K562 (cell line): ENCODE measurements around the gene RAP1GDS1. TPM values are rescaled to one million over a fixed set of nuclear protein-coding genes. Genes with fewer than 3 reads are reported as not detected.

Experiments used
- ATAC-seq: fragments of 200-7000 bp; cut with Tn5 transposase; 3 replicates; pipeline ENCODE4 v1.9.1; 2020; ENCODE audit warnings: moderate library complexity
- BruUV-seq: library from RNA; stranded (reverse); fragments of 400-500 nt; replicated peaks from 2 replicates; lab custom pipeline; 2021; lab: Mats Ljungman, UMichigan
- CTCF ChIA-PET: fragments of 300-600 bp; formaldehyde crosslinking; extraction: SDS; loops from one replicate; lab custom pipeline; 2021; ENCODE audit warnings: low intra/inter-chr PET ratio; lab: Yijun Ruan, JAX
- POLR2A ChIA-PET: fragments of 300-600, 350-650 bp; sonication (Branson Sonifier 250); formaldehyde crosslinking; extraction: SDS; loops from one replicate; lab custom pipeline; 2021; ENCODE audit warnings: antibody characterized with exemption, inconsistent platforms; lab: Yijun Ruan, JAX
- DNase-seq, 4 experiments: peaks; one replicate each; pipeline versions ENCODE4 v3.0.0 to v3.0.0-alpha.2; 2011 to 2018; ENCODE audit warnings: low spot score in 3 of 4, mixed read lengths in 3 of 4; ENCODE audit errors: extremely low read depth in 1 of 4
- FAIRE-seq: peaks from 2 replicates; lab custom pipeline; 2011; peaks lifted over from hg19 to GRCh38; lab: Jason Lieb, UNC
- H2AFZ ChIP-seq: 2 replicates; pipeline ENCODE4 v1.6.0; 2011; ENCODE audit warnings: low read depth, low read length, control low read depth, inconsistent platforms
- H3K27ac ChIP-seq: fragments of 200-600 bp; 3 replicates; pipeline ENCODE4 v1.8.0; 2011; ENCODE audit warnings: low read depth, mild to moderate bottlenecking, control low read depth, inconsistent platforms, low read length, moderate library complexity, mixed read lengths; ENCODE audit errors: extremely low read depth
- H3K27me3 ChIP-seq, 2 experiments: fragments of 300-600 bp in 1 of 2; 2 replicates in 1 of 2; 3 replicates in 1 of 2; pipeline versions ENCODE4 v1.6.0 to v1.8.0; 2011; ENCODE audit warnings: inconsistent platforms in 2 of 2, low read length in 2 of 2, mild to moderate bottlenecking in 1 of 2, mixed read lengths in 1 of 2, moderate library complexity in 1 of 2; ENCODE audit not compliant: control insufficient read depth in 2 of 2, insufficient read depth in 2 of 2
- H3K36me3 ChIP-seq: fragments of 300-600 bp; 3 replicates; pipeline ENCODE4 v1.8.0; 2011; ENCODE audit warnings: mild to moderate bottlenecking, low read length, inconsistent platforms; ENCODE audit not compliant: control insufficient read depth, insufficient read depth
- H3K4me1 ChIP-seq, 2 experiments: fragments of 200-600 bp in 1 of 2; replicated peaks in 1 of 2; 2 replicates in 1 of 2; 3 replicates in 1 of 2; pipeline versions ENCODE4 v1.5.1 to v1.8.0; 2011; ENCODE audit warnings: inconsistent platforms in 2 of 2, low read length in 2 of 2, mild to moderate bottlenecking in 1 of 2, mixed read lengths in 1 of 2, moderate library complexity in 1 of 2; ENCODE audit not compliant: control insufficient read depth in 2 of 2, insufficient read depth in 2 of 2
- H3K4me2 ChIP-seq: 2 replicates; pipeline ENCODE4 v1.6.1; 2011; ENCODE audit warnings: low read length, control low read depth, inconsistent platforms, mixed read lengths; ENCODE audit not compliant: insufficient read depth
- H3K4me3 ChIP-seq: fragments of 200-600 bp; sonication (generic), shearing (Covaris generic); 2 replicates; pipeline ENCODE4 v1.5.1; 2016; ENCODE audit warnings: control low read depth, inconsistent platforms
- H3K79me2 ChIP-seq: fragments of 200-600 bp; 3 replicates; pipeline ENCODE4 v1.8.0; 2011; ENCODE audit warnings: low read length, inconsistent platforms; ENCODE audit not compliant: control insufficient read depth, insufficient read depth
- H3K9ac ChIP-seq, 2 experiments: 2 replicates each; pipeline versions ENCODE4 v1.6.0 to v1.6.1; 2011; ENCODE audit warnings: low read depth in 2 of 2, low read length in 2 of 2, control low read depth in 1 of 2, inconsistent platforms in 1 of 2, mild to moderate bottlenecking in 1 of 2, mixed read lengths in 1 of 2; ENCODE audit not compliant: insufficient read depth in 1 of 2
- H3K9me1 ChIP-seq: one replicate; pipeline ENCODE4 v1.6.0; 2011; ENCODE audit warnings: inconsistent platforms, mild to moderate bottlenecking, low read length, moderate library complexity; ENCODE audit not compliant: control insufficient read depth, insufficient read depth
- H3K9me3 ChIP-seq: replicated peaks from 2 replicates; pipeline ENCODE4 v1.5.1; 2011; ENCODE audit warnings: low read depth, low read length, inconsistent platforms; ENCODE audit not compliant: control insufficient read depth, insufficient read depth
- H4K20me1 ChIP-seq: replicated peaks from 2 replicates; pipeline ENCODE4 v1.6.1; 2011; ENCODE audit warnings: low read length, inconsistent platforms, mixed read lengths; ENCODE audit not compliant: control insufficient read depth, insufficient read depth
- FOXP4 ChIP-seq: sonication (generic); formaldehyde crosslinking; IDR thresholded peaks from 2 replicates; pipeline ENCODE4 v1.8.0; 2022; ENCODE audit warnings: mild to moderate bottlenecking, missing genetic modification reagents, borderline replicate concordance
- FUS ChIP-seq: fragments of 200-400 bp; formaldehyde crosslinking; optimal IDR thresholded peaks from 2 replicates; pipeline ENCODE3; 2017; ENCODE audit warnings: low read depth, low read length
- MAFG ChIP-seq: fragments of 450-650 bp; conservative IDR thresholded peaks from 2 replicates; pipeline ENCODE4 v1.6.1; 2016; ENCODE audit warnings: missing genetic modification characterization, missing compliant biosample characterization
- POLR2G ChIP-seq: fragments of 200-400 bp; formaldehyde crosslinking; IDR thresholded peaks from 2 replicates; pipeline ENCODE4 v1.6.1; 2017; ENCODE audit warnings: low read depth, mild to moderate bottlenecking, antibody characterized with exemption, low read length, moderate library complexity
- RB1 ChIP-seq: fragments of 450-650 bp; IDR thresholded peaks from 2 replicates; pipeline ENCODE4 v1.6.1; 2017; ENCODE audit warnings: low read depth, mild to moderate bottlenecking
- SNIP1 ChIP-seq: fragments of 450-650 bp; IDR thresholded peaks from 2 replicates; pipeline ENCODE4 v1.7.1; 2017; ENCODE audit warnings: low read depth, mild to moderate bottlenecking
- ZNF184 ChIP-seq: sonication (generic); formaldehyde crosslinking; IDR thresholded peaks from 2 replicates; pipeline ENCODE4 v1.5.0; 2020; ENCODE audit warnings: missing genetic modification reagents
- ZNF263 ChIP-seq: sonication (generic); formaldehyde crosslinking; IDR thresholded peaks from 2 replicates; pipeline ENCODE4 v1.8.0; 2022; ENCODE audit warnings: mild to moderate bottlenecking, missing genetic modification reagents, borderline replicate concordance
- ZNF431 ChIP-seq: sonication (generic); formaldehyde crosslinking; IDR thresholded peaks from 2 replicates; pipeline ENCODE4 v1.8.0; 2022; ENCODE audit warnings: mild to moderate bottlenecking, missing genetic modification reagents
- WGBS: fragments of 100-300 bp; shearing (Covaris generic); methylation state at CpG from one replicate; pipeline ENCODE4 v1.1.6; 2016; ENCODE audit warnings: low coverage, mixed read lengths; ENCODE audit not compliant: insufficient coverage; ENCODE audit errors: missing lambda C conversion rate; 5-methylcytosine and 5-hydroxymethylcytosine counted together
- in situ Hi-C: fragments of 300-500 bp; cut with MboI; formaldehyde crosslinking; loops from 4 replicates; pipeline ENCODE4 v1.15.0; 2018; ENCODE audit warnings: inconsistent platforms, mixed read lengths
- intact Hi-C: fragments of 100-400 bp; cut with micrococcal nuclease; formaldehyde crosslinking; loops from 2 replicates; pipeline ENCODE4 v1.14.2; 2022
- polyA plus RNA-seq, 8 experiments: library from polyadenylated mRNA; depleted of rRNA in 4 of 8; stranded (reverse) in 5 of 8; unstranded in 3 of 8; fragments of >200 nt; fragmentation: Nextera tagmentation in 2 of 8; fragmentation: Illumina TruSeq in 1 of 8; extraction: Ambion mirVana in 2 of 8; extraction: Trizol in 1 of 8; gene quantifications; 2 replicates each; pipeline versions ENCODE4 v1.2.1 to v1.2.3, GENCODE V29; 2011 to 2014; ENCODE audit warnings: inconsistent platforms in 1 of 8, missing spikeins in 1 of 8
- total RNA-seq, 7 experiments: library from RNA; depleted of rRNA in 6 of 7; stranded (reverse); fragments of >200 nt in 6 of 7; fragmentation: Illumina TruSeq in 2 of 7; extraction: Trizol in 2 of 7; gene quantifications; 2 replicates each; pipeline versions ENCODE4 v1.2.1 to v1.2.3, GENCODE V29; 2011 to 2021; ENCODE audit warnings: low replicate concordance in 1 of 7
- TF ChIP-seq, protein P1 (sequence below): fragments of 450-650 bp; IDR thresholded peaks from 2 replicates; pipeline ENCODE4 v1.6.1; 2018; ENCODE audit not compliant: partially characterized antibody
- TF ChIP-seq, protein P2 (sequence below): fragments of 250-450 bp; sonication (Bioruptor Pico); IDR thresholded peaks from 2 replicates; pipeline ENCODE4 v1.4.0; 2020

RAP1GDS1 gene
- total and polyA plus RNA-seq, 9 of the 15 experiments (the other 6 are each of a cell fraction or from before 2014, with no cell fraction given) = 27.2 to 55.6 (median 31.5) TPM

- TF ChIP-seq SNIP1 (no peak), FUS (no peak), ZNF263 (CRISPR knock-in tag) (0 out of 2 replicates have a peak, but pooled peaks have one; percentile 9), ZNF431 (0 out of 2 replicates have a peak, but pooled peaks have one; percentile 3)
These were observed 1.1 kb upstream of the RAP1GDS1 start (continued) for GRCh38 chr4:98260047-98260578.

DNA sequence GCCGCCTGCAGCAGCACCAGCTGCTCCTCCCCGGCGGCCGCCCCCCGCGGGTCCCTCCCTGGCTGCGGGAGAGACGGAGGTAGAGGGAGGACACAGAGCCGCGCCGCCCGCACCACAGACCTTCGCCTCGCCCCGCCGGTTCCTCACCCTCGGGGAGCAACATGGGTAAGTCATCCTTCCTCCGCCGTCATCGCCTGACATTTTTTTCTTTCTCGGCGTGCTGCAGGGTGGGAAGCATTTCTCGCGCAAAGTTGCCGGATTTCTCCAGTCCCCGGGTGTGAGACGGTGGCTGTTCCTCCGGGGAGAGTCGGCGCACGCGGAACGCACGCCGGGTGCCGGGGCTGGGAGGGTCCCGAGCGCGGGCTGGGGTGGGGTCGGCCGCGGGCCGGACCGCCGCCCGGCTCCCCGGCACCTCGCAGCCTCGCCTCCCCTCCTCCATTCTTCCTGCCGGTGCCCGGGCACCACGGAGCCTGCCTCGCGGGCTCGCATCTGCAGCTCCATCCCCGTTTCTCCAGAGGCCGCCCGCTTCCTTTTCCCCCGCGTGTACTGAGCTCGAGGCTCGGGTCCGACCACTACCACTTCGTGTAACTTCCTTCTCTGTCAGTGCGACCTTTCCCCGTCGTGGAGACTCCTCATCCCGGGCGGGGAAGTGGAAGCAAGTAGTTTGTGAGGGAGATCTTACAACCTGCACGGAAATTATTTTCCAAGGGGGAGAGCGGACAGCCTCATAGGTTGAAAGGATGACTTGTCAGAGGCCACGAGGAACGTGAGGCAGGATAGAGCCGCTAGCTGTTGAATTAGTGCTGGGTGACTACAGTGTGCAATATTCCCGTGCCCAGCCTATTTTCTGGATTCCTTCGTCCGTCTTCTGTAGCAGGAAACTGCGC is 464 bp downstream of the RAP1GDS1 start:
- Histone ChIP-seq H3K79me2 (peaks cover 62% of the 10 kb centered on the region), H3K4me3 (peak overlapping the region; percentile 93), H3K9ac (peak overlapping the region; percentile 75 to 95), H3K4me2 (peak overlapping the region; percentile 94), H3K27me3 (no peaks in the 10 kb centered on the region), H3K9me1 (no peaks in the 10 kb centered on the region), H4K20me1 (no peaks in the 10 kb centered on the region), H3K9me3 (no peaks in the 10 kb centered on the region), H3K27ac (peak overlapping the region; percentile 81), H2AFZ (peak overlapping the region; percentile 91), H3K4me1 (peaks cover 15 to 16% of the 10 kb centered on the region in 2 experiments; a peak in 4 of 5 replicates), H3K36me3 (peaks cover 4% of the 10 kb centered on the region; the same call in 1 of the 3 replicates)
- peak; percentile 23 to 54 (median 38) for DNase-seq
- no TSS peak for BruUV-seq
- intact Hi-C loops = loop anchor here (5.0 kb wide), 1 partner anchor 126 kb away; no protein-coding TSS in a partner anchor
- WGBS = under 1% methylated on average over 33 of the region's 78 CpGs
- CTCF ChIA-PET = no interaction called here
- peak; percentile 19 for ATAC-seq
- in situ Hi-C loops = no loop called here
- POLR2A ChIA-PET = interaction anchor here (0.5 to 1.9 kb wide), 8 partner anchors 9 to 206 kb away, joined by 3 to 8 read pairs (median 3); no protein-coding TSS in a partner anchor
- FAIRE-seq = peak; percentile 64
- TF ChIP-seq MAFG (tag) (no peak), ZNF184 (CRISPR knock-in tag) (no peak), FOXP4 (CRISPR knock-in tag) (peak; percentile 28; the same call in 1 of the 2 replicates), ZNF431 (0 out of 2 replicates have a peak, but pooled peaks have one; percentile 19), POLR2G (peak; percentile 11), RB1 (0 out of 2 replicates have a peak, but pooled peaks have one; percentile 8)
- TF ChIP-seq, protein P1, sequence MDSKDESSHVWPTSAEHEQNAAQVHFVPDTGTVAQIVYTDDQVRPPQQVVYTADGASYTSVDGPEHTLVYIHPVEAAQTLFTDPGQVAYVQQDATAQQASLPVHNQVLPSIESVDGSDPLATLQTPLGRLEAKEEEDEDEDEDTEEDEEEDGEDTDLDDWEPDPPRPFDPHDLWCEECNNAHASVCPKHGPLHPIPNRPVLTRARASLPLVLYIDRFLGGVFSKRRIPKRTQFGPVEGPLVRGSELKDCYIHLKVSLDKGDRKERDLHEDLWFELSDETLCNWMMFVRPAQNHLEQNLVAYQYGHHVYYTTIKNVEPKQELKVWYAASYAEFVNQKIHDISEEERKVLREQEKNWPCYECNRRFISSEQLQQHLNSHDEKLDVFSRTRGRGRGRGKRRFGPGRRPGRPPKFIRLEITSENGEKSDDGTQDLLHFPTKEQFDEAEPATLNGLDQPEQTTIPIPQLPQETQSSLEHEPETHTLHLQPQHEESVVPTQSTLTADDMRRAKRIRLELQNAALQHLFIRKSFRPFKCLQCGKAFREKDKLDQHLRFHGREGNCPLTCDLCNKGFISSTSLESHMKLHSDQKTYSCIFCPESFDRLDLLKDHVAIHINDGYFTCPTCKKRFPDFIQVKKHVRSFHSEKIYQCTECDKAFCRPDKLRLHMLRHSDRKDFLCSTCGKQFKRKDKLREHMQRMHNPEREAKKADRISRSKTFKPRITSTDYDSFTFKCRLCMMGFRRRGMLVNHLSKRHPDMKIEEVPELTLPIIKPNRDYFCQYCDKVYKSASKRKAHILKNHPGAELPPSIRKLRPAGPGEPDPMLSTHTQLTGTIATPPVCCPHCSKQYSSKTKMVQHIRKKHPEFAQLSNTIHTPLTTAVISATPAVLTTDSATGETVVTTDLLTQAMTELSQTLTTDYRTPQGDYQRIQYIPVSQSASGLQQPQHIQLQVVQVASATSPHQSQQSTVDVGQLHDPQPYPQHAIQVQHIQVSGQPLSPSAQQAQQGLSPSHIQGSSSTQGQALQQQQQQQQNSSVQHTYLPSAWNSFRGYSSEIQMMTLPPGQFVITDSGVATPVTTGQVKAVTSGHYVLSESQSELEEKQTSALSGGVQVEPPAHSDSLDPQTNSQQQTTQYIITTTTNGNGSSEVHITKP = peak; percentile 64
- TF ChIP-seq, protein P2, sequence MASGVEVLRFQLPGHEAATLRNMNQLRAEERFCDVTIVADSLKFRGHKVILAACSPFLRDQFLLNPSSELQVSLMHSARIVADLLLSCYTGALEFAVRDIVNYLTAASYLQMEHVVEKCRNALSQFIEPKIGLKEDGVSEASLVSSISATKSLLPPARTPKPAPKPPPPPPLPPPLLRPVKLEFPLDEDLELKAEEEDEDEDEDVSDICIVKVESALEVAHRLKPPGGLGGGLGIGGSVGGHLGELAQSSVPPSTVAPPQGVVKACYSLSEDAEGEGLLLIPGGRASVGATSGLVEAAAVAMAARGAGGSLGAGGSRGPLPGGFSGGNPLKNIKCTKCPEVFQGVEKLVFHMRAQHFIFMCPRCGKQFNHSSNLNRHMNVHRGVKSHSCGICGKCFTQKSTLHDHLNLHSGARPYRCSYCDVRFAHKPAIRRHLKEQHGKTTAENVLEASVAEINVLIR = no peak
